Testis (tissue), 2 donors: Measurements from ENCODE around the gene HTR5A.
"Not testable (repeated sequence)": the region's sequence is repeated elsewhere in the genome, so short reads cannot be mapped to it uniquely, and the experiment has no call there.

Source experiments
- CTCF ChIP-seq, 3 experiments: fragments of 450-650 bp in 2 of 3; fragments of 200-600 bp in 1 of 3; sonication (generic) in 1 of 3; IDR thresholded peaks; one replicate each; pipeline ENCODE4 v1.5.1; 2016 to 2019; ENCODE audit warnings: antibody characterized with exemption in 3 of 3, mild to moderate bottlenecking in 2 of 3, moderate library complexity in 1 of 3
- POLR2A ChIP-seq: fragments of 450-650 bp; IDR thresholded peaks from one replicate; pipeline ENCODE4 v1.6.1; 2017; ENCODE audit warnings: antibody characterized with exemption, mild to moderate bottlenecking, moderate library complexity

- TF ChIP-seq POLR2A; CTCF (IDR thresholded peaks at IDR 0.05): not testable (repeated sequence)
These were observed 35.6 kb upstream of the HTR5A start for GRCh38 chr7:155034495-155034894.
